Ovary (tissue), 9 donors: Measurements from ENCODE around the gene GNG14. TPM values are rescaled to one million over a fixed set of nuclear protein-coding genes. Genes with fewer than 3 reads are reported as not detected.

Experiments
- DNase-seq, 5 donors: peaks; one replicate each; pipeline ENCODE4 v3.0.0-alpha.2; 2019 to 2020
- H3K27ac ChIP-seq, 2 donors: fragments of 200-600 bp; one replicate each; pipeline versions ENCODE4 v1.5.1 to v1.8.0; 2019 to 2022
- H3K27me3 ChIP-seq: fragments of 200-600 bp; one replicate; pipeline ENCODE4 v1.8.0; 2022
- H3K36me3 ChIP-seq: fragments of 200-600 bp; sonication (generic); one replicate; pipeline ENCODE4 v1.5.1; 2019
- H3K4me1 ChIP-seq: one replicate; pipeline ENCODE4 v1.8.1; 2013; ENCODE audit warnings: mild to moderate bottlenecking, moderate library complexity; ENCODE audit not compliant: insufficient read depth
- H3K4me3 ChIP-seq: fragments of 200-600 bp; sonication (generic); one replicate; pipeline ENCODE4 v1.5.1; 2017
- H3K9me3 ChIP-seq, 2 donors: fragments of 200-600 bp in 1 of 2; sonication (generic) in 1 of 2; one replicate each; pipeline versions ENCODE4 v1.5.1 to v1.8.1; 2013 to 2019; ENCODE audit warnings: mild to moderate bottlenecking in 1 of 2, moderate library complexity in 1 of 2
- EP300 ChIP-seq: sonication (generic); formaldehyde crosslinking; IDR thresholded peaks from one replicate; pipeline ENCODE4 v1.6.1; 2017; ENCODE audit warnings: antibody characterized with exemption
- POLR2A ChIP-seq: fragments of 450-650 bp; IDR thresholded peaks from one replicate; pipeline ENCODE4 v1.6.1; 2017; ENCODE audit warnings: antibody characterized with exemption, mild to moderate bottlenecking, moderate library complexity
- WGBS, 3 donors: extraction: QIAGEN DNeasy Blood & Tissue Kit in 1 of 3; methylation state at CpG; one replicate each; pipeline versions ENCODE4 v1.1.5 to v1.1.7; 2013 to 2017; 5-methylcytosine and 5-hydroxymethylcytosine counted together
- intact Hi-C, 4 donors: fragments of 100-400 bp; cut with DNase I; formaldehyde crosslinking; loops; one replicate each; pipeline versions ENCODE4 v1.11.0 to v1.15.1; 2022 to 2023
- polyA plus RNA-seq, 2 donors: library from polyadenylated mRNA; stranded (reverse); fragments of 200-250 nt in 1 of 2; fragments of 350-450 nt in 1 of 2; fragmentation: Illumina TruSeq in 1 of 2; extraction: RNeasy Lipid Tissue Mini Kit (QIAGEN cat#74804) in 1 of 2; gene quantifications; one replicate each; pipeline ENCODE4 v1.2.3, GENCODE V29; 2013 to 2014
- total RNA-seq, 7 donors: library from RNA; depleted of rRNA in 2 of 7; stranded (reverse); fragments of >200 nt in 2 of 7; fragmentation: NEBNext Ultra II Directional in 3 of 7; extraction: Animal tissue kit (Norgen Biotek cat#: 25700) in 3 of 7; gene quantifications; one replicate each; pipeline versions ENCODE4 v1.1.0 to v1.2.4, GENCODE V29; 2016 to 2023
- TF ChIP-seq, protein P1 (sequence below), 3 donors: fragments of 450-650 bp in 2 of 3; fragments of 200-600 bp in 1 of 3; IDR thresholded peaks; one replicate each; pipeline versions ENCODE4 v1.5.1 to v1.8.0; 2016 to 2022; ENCODE audit warnings: antibody characterized with exemption in 3 of 3, mild to moderate bottlenecking in 1 of 3
- donor health status: DM: no; HTN: no; CAD: no; lungs with moderate emphysema.
- donor health status: DM: no; HTN: no; CAD: no.
- donor health status: Bipolar disorder and iron deficiency.
- donor health status: DM: yes; HTN: yes; CAD: no.
- donor health status: DM: no; HTN: no; CAD: no.
- donor health status: DM: yes; HTN: yes; CAD: no.

Gene GNG14
- total and polyA plus RNA-seq, 9 donors, result not detected

DNA sequence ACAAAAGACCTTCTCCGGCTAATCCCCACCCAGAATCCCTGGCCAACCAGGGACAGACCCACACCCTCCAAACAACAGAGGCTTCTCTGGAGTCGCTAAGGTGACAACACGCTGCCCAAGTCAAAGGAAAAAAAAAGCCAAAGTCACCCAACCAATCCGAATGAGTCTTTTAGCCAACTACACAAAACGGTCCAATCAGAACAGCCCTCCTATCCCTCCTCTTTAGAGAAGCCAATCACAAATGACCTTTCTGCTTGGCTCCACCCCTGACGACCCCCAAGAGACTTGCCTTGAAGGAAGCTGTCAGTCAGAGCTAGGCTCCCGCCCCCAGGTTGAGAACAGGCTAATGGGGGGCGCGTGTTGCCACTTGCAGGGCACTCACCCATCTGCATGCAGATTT, 15.2 kb downstream of the GNG14 start:
- TF ChIP-seq EP300 (no peak), POLR2A (no peak)
- TF ChIP-seq, protein P1, sequence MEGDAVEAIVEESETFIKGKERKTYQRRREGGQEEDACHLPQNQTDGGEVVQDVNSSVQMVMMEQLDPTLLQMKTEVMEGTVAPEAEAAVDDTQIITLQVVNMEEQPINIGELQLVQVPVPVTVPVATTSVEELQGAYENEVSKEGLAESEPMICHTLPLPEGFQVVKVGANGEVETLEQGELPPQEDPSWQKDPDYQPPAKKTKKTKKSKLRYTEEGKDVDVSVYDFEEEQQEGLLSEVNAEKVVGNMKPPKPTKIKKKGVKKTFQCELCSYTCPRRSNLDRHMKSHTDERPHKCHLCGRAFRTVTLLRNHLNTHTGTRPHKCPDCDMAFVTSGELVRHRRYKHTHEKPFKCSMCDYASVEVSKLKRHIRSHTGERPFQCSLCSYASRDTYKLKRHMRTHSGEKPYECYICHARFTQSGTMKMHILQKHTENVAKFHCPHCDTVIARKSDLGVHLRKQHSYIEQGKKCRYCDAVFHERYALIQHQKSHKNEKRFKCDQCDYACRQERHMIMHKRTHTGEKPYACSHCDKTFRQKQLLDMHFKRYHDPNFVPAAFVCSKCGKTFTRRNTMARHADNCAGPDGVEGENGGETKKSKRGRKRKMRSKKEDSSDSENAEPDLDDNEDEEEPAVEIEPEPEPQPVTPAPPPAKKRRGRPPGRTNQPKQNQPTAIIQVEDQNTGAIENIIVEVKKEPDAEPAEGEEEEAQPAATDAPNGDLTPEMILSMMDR (IDR thresholded peaks at IDR 0.05), result no peak
- no peaks in the 10 kb centered on the region for H3K9me3 ChIP-seq
- DNase-seq, result no peak
- intact Hi-C loops, result no loop called here
- WGBS, 3 donors, result 58 to 63% (median 61%) methylated on average over 9 of the region's 9 CpGs
- H3K27ac ChIP-seq, result no peak overlapping the region
- no peaks in the 10 kb centered on the region for H3K27me3 ChIP-seq
- H3K4me3 ChIP-seq, result no peak overlapping the region
- H3K36me3 ChIP-seq, result no peaks in the 10 kb centered on the region
- no peaks in the 10 kb centered on the region for H3K4me1 ChIP-seq

DNA sequence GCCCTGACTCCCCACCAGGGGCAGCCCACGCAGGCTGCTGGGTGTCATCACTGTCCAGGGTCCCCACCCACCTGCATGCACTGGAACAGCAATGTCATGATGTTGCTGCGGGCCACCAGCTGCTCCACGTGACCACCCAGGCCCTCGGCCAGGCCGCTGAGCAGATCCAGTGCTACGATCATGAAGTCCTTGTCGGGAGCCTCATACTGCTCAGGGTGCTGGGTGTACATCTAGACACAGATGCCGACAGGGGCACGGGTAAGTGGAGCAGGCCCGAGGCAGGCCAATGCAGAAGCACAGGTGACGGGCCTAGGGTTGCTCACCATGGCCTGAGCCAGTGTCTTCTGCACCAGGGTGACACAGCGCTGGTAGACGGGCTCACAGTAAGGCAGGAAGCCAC, 17.4 kb downstream of the GNG14 start:
- WGBS, 3 donors, result 88 to 91% (median 90%) methylated on average over 13 of the region's 13 CpGs
- no peaks in the 10 kb centered on the region for H3K27me3 ChIP-seq
- H3K9me3 ChIP-seq, result no peaks in the 10 kb centered on the region
- intact Hi-C loops, result no loop called here
- no peak overlapping the region for H3K27ac ChIP-seq
- no peaks in the 10 kb centered on the region for H3K4me1 ChIP-seq
- no peaks in the 10 kb centered on the region for H3K36me3 ChIP-seq
- no peak overlapping the region for H3K4me3 ChIP-seq
- no peak for DNase-seq
- TF ChIP-seq, protein P1 (IDR thresholded peaks at IDR 0.05), result no peak
- TF ChIP-seq EP300, result no peak
- no peak for TF ChIP-seq POLR2A

DNA sequence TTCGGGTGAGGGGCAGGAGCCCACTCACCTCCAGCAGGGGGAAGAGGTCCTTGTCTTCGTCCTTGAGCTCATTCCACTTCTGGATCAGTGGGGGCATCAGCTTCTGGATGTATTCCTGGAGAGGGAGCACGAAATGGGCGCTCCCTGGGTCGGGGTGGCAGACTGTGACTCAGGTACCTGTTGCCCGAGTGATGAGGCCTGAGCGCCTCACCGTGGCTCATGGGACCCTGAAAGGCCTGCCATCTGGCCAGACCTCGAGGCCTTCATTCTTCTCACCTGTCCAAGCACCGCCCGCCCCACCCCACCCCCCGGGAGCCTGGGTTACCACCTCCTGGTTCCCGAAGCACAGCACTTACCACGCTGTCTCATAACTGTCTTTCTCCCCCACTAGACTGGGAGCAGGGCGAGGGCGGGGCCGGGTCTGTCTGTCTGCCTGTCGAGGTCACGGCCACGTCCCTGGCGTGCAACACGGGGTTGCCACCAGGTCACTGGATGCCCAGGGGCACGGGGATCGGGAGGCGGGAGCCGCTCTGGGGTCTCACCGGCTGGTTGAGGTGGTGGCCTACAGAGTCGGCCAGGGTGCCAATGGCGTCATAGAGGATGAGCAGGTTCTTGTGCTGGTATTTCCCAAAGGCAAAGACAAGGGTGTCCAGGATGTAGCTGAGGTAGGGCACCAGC, 18.0 kb downstream of the GNG14 start:
- no peak for TF ChIP-seq EP300
- TF ChIP-seq, protein P1 (IDR thresholded peaks at IDR 0.05), result no peak
- TF ChIP-seq POLR2A, result no peak
- DNase-seq, result no peak
- Histone ChIP-seq H3K9me3 (no peaks in the 10 kb centered on the region), H3K4me3 (no peak overlapping the region), H3K36me3 (no peaks in the 10 kb centered on the region), H3K27ac (no peak overlapping the region), H3K4me1 (no peaks in the 10 kb centered on the region), H3K27me3 (no peaks in the 10 kb centered on the region)
- 87 to 92% (median 87%) methylated on average over 29 of the region's 29 CpGs for WGBS, 3 donors
- intact Hi-C loops, result no loop called here

DNA sequence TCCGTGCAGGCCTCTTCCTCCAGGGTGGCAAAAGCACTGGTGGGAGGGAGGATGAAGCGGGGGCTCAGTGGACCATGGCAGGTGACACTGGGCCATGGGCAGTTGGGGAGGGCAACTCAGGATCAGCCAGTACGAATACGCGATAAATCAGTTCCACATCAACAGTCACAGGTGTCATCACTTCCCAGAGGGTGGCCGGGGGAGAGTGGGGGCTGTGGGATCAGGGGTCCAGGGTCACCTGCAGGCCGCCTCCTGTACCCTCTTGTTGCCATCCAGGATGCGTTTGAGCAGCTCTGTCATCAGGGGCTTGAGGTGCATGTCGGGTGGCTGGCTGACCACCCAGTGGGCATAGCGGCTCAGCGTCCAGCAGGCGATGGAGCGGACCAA, 18.5 kb downstream of the GNG14 start:
- DNase-seq, result no peak
- no peaks in the 10 kb centered on the region for H3K36me3 ChIP-seq
- no peak overlapping the region for H3K4me3 ChIP-seq
- H3K27me3 ChIP-seq, result no peaks in the 10 kb centered on the region
- H3K27ac ChIP-seq, result no peak overlapping the region
- H3K4me1 ChIP-seq, result no peaks in the 10 kb centered on the region
- no peak for TF ChIP-seq EP300
- no peak for TF ChIP-seq POLR2A
- TF ChIP-seq, protein P1 (IDR thresholded peaks at IDR 0.05), result no peak
- intact Hi-C loops, result no loop called here
- no peaks in the 10 kb centered on the region for H3K9me3 ChIP-seq
- WGBS, 3 donors, result 83 to 91% (median 85%) methylated on average over 12 to 13 of the region's 13 CpGs
